ENCODE measurements around the gene PPP1R12B. TPM values are rescaled to one million over a fixed set of nuclear protein-coding genes. Genes with fewer than 3 reads are reported as not detected.
"Not testable (repeated sequence)": the region's sequence is repeated elsewhere in the genome, so short reads cannot be mapped to it uniquely, and the experiment has no call there.

Gene PPP1R12B
- total and polyA plus RNA-seq, 4 donors = 4.0 to 31.6 (median 9.7) TPM

DNA sequence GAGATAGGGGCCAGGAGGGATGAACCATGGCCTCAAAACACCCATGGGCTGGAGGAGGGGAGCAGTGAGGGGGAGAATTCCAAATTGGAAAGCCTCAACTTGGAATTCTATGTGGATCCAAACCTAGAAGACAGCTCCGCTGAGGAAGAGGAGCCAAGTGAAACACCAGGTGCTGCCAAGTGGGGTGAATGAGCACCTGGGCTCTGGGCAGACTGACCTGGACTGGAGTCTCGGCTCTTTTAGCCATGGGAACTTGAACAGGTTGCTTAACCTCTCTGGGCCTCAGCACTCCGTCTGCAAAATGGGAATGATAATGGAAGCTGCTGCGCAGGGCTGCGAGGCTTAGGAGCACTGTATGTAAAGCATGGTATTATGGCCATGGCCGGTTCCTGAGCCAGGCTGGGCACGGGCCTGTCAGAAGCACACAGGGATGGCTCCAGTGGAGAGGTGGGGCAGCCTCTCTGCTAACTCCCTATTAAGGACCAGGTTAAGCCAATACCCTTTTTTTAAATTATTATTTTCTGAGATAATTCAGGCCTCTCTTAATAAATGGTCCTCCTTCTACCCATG lies 280.2 kb downstream of the PPP1R12B start:
- no peak overlapping the region for H3K9ac ChIP-seq (ENCODE audit: low read depth in 1 of 2, low read length in 2 of 2)
- no peaks in the 10 kb centered on the region for H3K36me3 ChIP-seq (ENCODE audit: control insufficient read depth in 4 of 4, insufficient read depth in 3 of 4, low read depth in 1 of 4, low read length in 3 of 4)
- H3K4me3 ChIP-seq (ENCODE audit: low read depth in 1 of 3, low read length in 3 of 3) = no peak overlapping the region
- peaks cover 0 to 8% (median 0%) of the 10 kb centered on the region in 4 donors for H3K4me1 ChIP-seq (ENCODE audit: control insufficient read depth in 4 of 4, insufficient read depth in 4 of 4, low read length in 3 of 4)
- WGBS = 86% methylated on average over 7 of the region's 7 CpGs
- TF ChIP-seq TAF1 (conservative IDR thresholded peaks at IDR 0.05) (no peak), FOXA1 (IDR thresholded peaks at IDR 0.05) (no peak), EGR1 (IDR thresholded peaks at IDR 0.05; ENCODE audit: low read depth in 2 of 2) (no peak), RXRA (IDR thresholded peaks at IDR 0.05) (no peak), HNF4G (IDR thresholded peaks at IDR 0.05) (no peak), FOXA2 (IDR thresholded peaks at IDR 0.05) (no peak), RAD21 (IDR thresholded peaks at IDR 0.05) (no peak), JUND (IDR thresholded peaks at IDR 0.05) (no peak), SP1 (IDR thresholded peaks at IDR 0.05) (no peak), YY1 (IDR thresholded peaks at IDR 0.05) (no peak), HNF4A (conservative IDR thresholded peaks at IDR 0.05) (no peak), NR2F2 (IDR thresholded peaks at IDR 0.05) (no peak), GABPA (IDR thresholded peaks at IDR 0.05 in 1 of 2, conservative IDR thresholded peaks at IDR 0.05 in 1 of 2) (no peak)
- TF ChIP-seq, protein P1, sequence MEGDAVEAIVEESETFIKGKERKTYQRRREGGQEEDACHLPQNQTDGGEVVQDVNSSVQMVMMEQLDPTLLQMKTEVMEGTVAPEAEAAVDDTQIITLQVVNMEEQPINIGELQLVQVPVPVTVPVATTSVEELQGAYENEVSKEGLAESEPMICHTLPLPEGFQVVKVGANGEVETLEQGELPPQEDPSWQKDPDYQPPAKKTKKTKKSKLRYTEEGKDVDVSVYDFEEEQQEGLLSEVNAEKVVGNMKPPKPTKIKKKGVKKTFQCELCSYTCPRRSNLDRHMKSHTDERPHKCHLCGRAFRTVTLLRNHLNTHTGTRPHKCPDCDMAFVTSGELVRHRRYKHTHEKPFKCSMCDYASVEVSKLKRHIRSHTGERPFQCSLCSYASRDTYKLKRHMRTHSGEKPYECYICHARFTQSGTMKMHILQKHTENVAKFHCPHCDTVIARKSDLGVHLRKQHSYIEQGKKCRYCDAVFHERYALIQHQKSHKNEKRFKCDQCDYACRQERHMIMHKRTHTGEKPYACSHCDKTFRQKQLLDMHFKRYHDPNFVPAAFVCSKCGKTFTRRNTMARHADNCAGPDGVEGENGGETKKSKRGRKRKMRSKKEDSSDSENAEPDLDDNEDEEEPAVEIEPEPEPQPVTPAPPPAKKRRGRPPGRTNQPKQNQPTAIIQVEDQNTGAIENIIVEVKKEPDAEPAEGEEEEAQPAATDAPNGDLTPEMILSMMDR (IDR thresholded peaks at IDR 0.05; ENCODE audit: low read depth, low read length, missing input control) = no peak
- TF ChIP-seq, protein P2, sequence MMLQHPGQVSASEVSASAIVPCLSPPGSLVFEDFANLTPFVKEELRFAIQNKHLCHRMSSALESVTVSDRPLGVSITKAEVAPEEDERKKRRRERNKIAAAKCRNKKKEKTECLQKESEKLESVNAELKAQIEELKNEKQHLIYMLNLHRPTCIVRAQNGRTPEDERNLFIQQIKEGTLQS (IDR thresholded peaks at IDR 0.05) = no peak
- TF ChIP-seq, protein P3, sequence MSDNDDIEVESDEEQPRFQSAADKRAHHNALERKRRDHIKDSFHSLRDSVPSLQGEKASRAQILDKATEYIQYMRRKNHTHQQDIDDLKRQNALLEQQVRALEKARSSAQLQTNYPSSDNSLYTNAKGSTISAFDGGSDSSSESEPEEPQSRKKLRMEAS (IDR thresholded peaks at IDR 0.05) = no peak
- TF ChIP-seq, protein P4, sequence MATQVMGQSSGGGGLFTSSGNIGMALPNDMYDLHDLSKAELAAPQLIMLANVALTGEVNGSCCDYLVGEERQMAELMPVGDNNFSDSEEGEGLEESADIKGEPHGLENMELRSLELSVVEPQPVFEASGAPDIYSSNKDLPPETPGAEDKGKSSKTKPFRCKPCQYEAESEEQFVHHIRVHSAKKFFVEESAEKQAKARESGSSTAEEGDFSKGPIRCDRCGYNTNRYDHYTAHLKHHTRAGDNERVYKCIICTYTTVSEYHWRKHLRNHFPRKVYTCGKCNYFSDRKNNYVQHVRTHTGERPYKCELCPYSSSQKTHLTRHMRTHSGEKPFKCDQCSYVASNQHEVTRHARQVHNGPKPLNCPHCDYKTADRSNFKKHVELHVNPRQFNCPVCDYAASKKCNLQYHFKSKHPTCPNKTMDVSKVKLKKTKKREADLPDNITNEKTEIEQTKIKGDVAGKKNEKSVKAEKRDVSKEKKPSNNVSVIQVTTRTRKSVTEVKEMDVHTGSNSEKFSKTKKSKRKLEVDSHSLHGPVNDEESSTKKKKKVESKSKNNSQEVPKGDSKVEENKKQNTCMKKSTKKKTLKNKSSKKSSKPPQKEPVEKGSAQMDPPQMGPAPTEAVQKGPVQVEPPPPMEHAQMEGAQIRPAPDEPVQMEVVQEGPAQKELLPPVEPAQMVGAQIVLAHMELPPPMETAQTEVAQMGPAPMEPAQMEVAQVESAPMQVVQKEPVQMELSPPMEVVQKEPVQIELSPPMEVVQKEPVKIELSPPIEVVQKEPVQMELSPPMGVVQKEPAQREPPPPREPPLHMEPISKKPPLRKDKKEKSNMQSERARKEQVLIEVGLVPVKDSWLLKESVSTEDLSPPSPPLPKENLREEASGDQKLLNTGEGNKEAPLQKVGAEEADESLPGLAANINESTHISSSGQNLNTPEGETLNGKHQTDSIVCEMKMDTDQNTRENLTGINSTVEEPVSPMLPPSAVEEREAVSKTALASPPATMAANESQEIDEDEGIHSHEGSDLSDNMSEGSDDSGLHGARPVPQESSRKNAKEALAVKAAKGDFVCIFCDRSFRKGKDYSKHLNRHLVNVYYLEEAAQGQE (IDR thresholded peaks at IDR 0.05) = no peak
- TF ChIP-seq, protein P5, sequence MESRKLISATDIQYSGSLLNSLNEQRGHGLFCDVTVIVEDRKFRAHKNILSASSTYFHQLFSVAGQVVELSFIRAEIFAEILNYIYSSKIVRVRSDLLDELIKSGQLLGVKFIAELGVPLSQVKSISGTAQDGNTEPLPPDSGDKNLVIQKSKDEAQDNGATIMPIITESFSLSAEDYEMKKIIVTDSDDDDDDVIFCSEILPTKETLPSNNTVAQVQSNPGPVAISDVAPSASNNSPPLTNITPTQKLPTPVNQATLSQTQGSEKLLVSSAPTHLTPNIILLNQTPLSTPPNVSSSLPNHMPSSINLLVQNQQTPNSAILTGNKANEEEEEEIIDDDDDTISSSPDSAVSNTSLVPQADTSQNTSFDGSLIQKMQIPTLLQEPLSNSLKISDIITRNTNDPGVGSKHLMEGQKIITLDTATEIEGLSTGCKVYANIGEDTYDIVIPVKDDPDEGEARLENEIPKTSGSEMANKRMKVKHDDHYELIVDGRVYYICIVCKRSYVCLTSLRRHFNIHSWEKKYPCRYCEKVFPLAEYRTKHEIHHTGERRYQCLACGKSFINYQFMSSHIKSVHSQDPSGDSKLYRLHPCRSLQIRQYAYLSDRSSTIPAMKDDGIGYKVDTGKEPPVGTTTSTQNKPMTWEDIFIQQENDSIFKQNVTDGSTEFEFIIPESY (IDR thresholded peaks at IDR 0.05) = no peak
- no peak for DNase-seq (ENCODE audit: low spot score)
- no peaks in the 10 kb centered on the region for H3K9me3 ChIP-seq (ENCODE audit: control insufficient read depth in 4 of 4, low read length in 3 of 4)
- peaks cover 0 to 4% (median 0%) of the 10 kb centered on the region in 4 donors for H3K27me3 ChIP-seq (ENCODE audit: control insufficient read depth in 4 of 4, insufficient read depth in 4 of 4, low read length in 3 of 4)
- no peak overlapping the region for H3K27ac ChIP-seq (ENCODE audit: low read depth in 1 of 2, low read length in 2 of 2)

DNA sequence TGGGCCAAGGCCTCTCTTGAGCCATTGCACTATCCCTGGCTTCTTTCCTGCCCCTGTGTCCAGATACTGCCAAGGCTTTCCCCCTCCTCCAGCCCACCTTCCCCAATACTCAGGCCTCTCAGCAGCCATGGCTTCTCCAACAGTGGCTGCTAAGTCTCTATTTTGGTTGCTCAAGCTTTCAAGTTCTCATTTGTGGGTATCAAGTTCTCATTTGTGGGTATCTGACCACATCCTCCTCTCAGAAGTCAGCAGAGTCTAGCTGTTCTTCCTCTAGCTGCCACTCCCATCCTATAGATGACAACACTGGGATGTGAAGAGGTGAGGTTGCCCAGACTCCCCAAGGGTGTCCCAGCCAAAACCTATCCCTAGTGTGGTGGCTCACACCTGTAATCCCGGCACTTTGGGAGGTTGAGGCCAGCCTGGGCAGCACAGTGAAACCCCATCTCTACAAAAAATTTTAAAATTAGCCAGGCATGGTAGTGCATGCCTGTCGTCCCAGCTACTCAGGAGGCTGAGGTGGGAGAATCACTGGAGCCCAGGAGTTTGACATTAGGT lies 280.8 kb downstream of the PPP1R12B start:
- 72% methylated on average over 2 of the region's 2 CpGs for WGBS
- DNase-seq (ENCODE audit: low spot score); H3K27me3 ChIP-seq (ENCODE audit: control insufficient read depth in 4 of 4, insufficient read depth in 4 of 4, low read length in 3 of 4): not testable (repeated sequence)

DNA sequence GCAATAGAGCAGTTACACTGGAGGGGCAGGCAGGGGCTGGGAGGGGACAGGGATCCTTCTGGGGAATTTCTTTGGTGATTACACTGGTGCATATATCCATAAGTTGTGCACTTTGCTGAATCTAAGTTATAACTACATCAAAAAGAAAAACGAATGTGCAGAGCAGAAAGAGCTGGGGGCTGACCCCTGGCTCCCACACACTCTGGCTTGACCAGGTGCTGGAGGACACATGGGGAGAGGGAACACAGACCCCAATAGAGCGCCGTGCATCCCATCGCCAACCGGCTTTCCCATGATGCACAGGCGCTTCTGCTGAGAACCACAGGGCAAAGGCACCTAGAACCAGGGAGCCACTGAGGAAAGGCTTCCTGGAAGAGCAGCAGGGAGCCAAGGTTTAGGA lies 281.6 kb downstream of the PPP1R12B start:
- not testable (repeated sequence) for H3K27ac ChIP-seq (ENCODE audit: low read depth in 1 of 2, low read length in 2 of 2); H3K36me3 ChIP-seq (ENCODE audit: control insufficient read depth in 4 of 4, insufficient read depth in 3 of 4, low read depth in 1 of 4, low read length in 3 of 4); DNase-seq (ENCODE audit: low spot score); H3K4me3 ChIP-seq (ENCODE audit: low read depth in 1 of 3, low read length in 3 of 3); H3K4me1 ChIP-seq (ENCODE audit: control insufficient read depth in 4 of 4, insufficient read depth in 4 of 4, low read length in 3 of 4); H3K9ac ChIP-seq (ENCODE audit: low read depth in 1 of 2, low read length in 2 of 2); H3K9me3 ChIP-seq (ENCODE audit: control insufficient read depth in 4 of 4, low read length in 3 of 4); H3K27me3 ChIP-seq (ENCODE audit: control insufficient read depth in 4 of 4, insufficient read depth in 4 of 4, low read length in 3 of 4)
- WGBS = 80% methylated on average over 6 of the region's 6 CpGs

More for the DNA sequence above, 280.8 kb downstream of the PPP1R12B start:
- H3K9me3 ChIP-seq (ENCODE audit: control insufficient read depth in 4 of 4, low read length in 3 of 4); H3K4me1 ChIP-seq (ENCODE audit: control insufficient read depth in 4 of 4, insufficient read depth in 4 of 4, low read length in 3 of 4); H3K9ac ChIP-seq (ENCODE audit: low read depth in 1 of 2, low read length in 2 of 2); H3K4me3 ChIP-seq (ENCODE audit: low read depth in 1 of 3, low read length in 3 of 3); H3K36me3 ChIP-seq (ENCODE audit: control insufficient read depth in 4 of 4, insufficient read depth in 3 of 4, low read depth in 1 of 4, low read length in 3 of 4); H3K27ac ChIP-seq (ENCODE audit: low read depth in 1 of 2, low read length in 2 of 2): not testable (repeated sequence)

All from liver (tissue), 9 donors.